IPS-15b (cell line): ENCODE data around the gene AMMECR1.

Experiments
- H3K27me3 ChIP-seq: one replicate; pipeline ENCODE4 v1.6.1; 2013; ENCODE audit warnings: low read length; ENCODE audit not compliant: control insufficient read depth, insufficient read depth
- H3K36me3 ChIP-seq: one replicate; pipeline ENCODE4 v1.6.1; 2013; ENCODE audit warnings: low read length; ENCODE audit not compliant: control insufficient read depth, insufficient read depth
- H3K4me1 ChIP-seq: one replicate; pipeline ENCODE4 v1.6.1; 2013; ENCODE audit warnings: mild to moderate bottlenecking, low read length; ENCODE audit not compliant: control insufficient read depth, insufficient read depth
- H3K4me3 ChIP-seq: one replicate; pipeline ENCODE4 v1.5.1; 2013; ENCODE audit warnings: low read depth, low read length
- H3K9ac ChIP-seq: one replicate; pipeline ENCODE4 v1.6.1; 2013; ENCODE audit warnings: low read depth, mild to moderate bottlenecking, low read length
- H3K9me3 ChIP-seq: one replicate; pipeline ENCODE4 v1.6.1; 2013; ENCODE audit warnings: mild to moderate bottlenecking, low read length; ENCODE audit not compliant: control insufficient read depth, insufficient read depth

Gene AMMECR1

GRCh38 chrX:110222497-110223257 is 95.2 kb downstream of the AMMECR1 start:
- H3K4me3 ChIP-seq = no peak overlapping the region
- H3K9ac ChIP-seq = no peak overlapping the region
- H3K36me3 ChIP-seq = no peaks in the 10 kb centered on the region
- no peaks in the 10 kb centered on the region for H3K4me1 ChIP-seq
- no peaks in the 10 kb centered on the region for H3K27me3 ChIP-seq
- H3K9me3 ChIP-seq = no peaks in the 10 kb centered on the region

DNA sequence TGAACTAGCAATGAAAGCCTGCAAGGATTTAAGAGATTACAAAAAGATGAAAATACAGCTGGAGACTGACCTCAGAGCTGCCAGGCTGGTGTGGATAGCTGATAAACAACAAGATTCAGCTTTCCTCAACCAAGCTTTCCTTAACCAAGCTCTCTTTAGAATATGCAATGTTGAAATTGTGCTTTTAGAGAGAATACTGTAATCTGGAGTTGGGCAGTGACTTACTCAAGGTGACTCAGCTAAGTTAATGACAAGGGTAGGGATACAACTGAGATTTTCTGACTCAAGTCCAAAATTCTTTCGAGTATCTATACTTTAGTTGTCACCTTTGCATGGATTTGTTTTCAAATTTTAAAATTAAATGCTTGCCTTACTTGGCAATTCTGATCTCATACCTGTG is 98.0 kb downstream of the AMMECR1 start:
- Histone ChIP-seq H3K9me3 (no peaks in the 10 kb centered on the region), H3K27me3 (no peaks in the 10 kb centered on the region), H3K9ac (no peak overlapping the region), H3K4me1 (no peaks in the 10 kb centered on the region), H3K4me3 (no peak overlapping the region), H3K36me3 (no peaks in the 10 kb centered on the region)

DNA sequence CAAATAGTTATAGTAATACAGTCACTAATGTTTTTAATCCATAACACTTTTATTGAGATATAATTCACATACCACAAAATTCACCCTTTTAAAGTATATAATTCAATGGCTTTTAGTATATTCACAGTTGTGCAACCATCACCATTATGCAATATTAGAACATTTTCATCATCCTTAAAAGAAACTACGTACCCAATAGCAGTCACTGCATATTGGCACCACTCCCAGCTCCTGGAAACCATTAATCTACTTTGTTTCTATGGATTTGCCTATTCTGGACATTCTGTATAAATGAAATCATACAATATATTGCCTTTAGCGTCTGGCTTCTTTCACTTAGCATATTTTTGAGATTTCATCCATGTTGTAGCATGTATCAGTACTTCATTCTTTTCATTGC is 99.3 kb downstream of the AMMECR1 start:
- Histone ChIP-seq H3K4me3 (no peak overlapping the region), H3K27me3 (no peaks in the 10 kb centered on the region), H3K9ac (no peak overlapping the region), H3K4me1 (no peaks in the 10 kb centered on the region), H3K36me3 (no peaks in the 10 kb centered on the region), H3K9me3 (no peaks in the 10 kb centered on the region)

DNA sequence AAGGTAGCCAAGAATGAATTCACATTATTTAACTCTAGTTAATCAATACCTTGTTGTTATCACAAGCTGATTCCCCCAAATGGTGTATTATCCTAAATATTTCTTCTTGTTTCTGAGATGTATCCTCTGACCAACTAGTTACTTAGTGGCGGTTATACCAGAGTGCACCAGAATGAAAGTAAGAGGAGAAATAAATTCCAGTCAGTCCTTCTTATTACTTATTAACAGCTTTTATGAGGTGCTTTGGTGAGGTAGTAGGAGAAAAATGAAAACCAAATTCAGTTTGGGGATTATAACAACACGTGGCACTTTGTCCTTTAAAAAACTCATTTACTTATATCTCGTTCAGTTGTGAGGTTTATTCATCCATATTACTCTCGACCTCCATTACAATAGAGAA is 101.9 kb downstream of the AMMECR1 start:
- Histone ChIP-seq H3K4me3 (no peak overlapping the region), H3K4me1 (no peaks in the 10 kb centered on the region), H3K27me3 (no peaks in the 10 kb centered on the region), H3K9ac (no peak overlapping the region), H3K36me3 (no peaks in the 10 kb centered on the region), H3K9me3 (no peaks in the 10 kb centered on the region)

- no peaks in the 10 kb centered on the region for H3K27me3 ChIP-seq
- H3K4me3 ChIP-seq = no peak overlapping the region
- H3K9ac ChIP-seq = no peak overlapping the region
- peaks cover 4% of the 10 kb centered on the region for H3K4me1 ChIP-seq
- no peaks in the 10 kb centered on the region for H3K36me3 ChIP-seq
- no peaks in the 10 kb centered on the region for H3K9me3 ChIP-seq
Observed at GRCh38 chrX:110215411-110215810, 102.5 kb downstream of the AMMECR1 start.

DNA sequence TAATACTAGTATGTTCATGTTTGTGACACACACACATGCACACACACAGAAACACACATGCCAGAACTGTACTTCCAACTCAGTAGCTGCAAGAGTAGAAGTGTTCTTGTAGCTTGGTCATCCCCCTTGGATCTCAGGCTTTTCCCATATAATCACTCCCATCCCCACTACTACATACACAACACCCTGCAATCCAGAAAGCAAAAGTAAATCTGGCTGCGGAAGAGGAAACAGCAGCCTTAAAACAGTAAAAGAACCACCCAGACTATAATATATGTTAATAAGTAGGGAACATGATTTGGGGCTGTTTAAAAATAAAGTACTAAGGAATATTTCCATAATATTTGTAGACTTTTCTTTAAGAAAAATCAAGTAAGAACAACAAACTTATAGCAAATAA is 103.2 kb downstream of the AMMECR1 start:
- peaks cover 5% of the 10 kb centered on the region for H3K4me1 ChIP-seq
- H3K4me3 ChIP-seq = no peak overlapping the region
- H3K9me3 ChIP-seq = no peaks in the 10 kb centered on the region

DNA sequence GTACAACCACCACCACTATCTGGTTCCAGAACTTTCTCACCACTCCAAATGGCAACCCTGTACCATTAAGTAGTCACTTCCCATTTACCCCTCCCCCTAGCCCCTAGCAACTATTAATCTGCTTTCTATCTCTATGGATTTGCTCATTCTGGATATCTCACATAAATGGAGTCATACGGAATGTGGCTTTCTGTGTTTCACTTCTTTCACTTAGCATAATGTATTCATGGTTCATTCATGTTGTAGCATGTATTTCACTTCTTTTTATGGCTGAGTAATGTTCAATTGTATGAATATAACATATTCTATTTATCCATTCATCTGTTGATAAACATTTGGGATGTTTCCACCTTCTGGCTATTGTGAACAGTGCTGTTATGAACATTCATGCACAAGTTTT is 104.7 kb downstream of the AMMECR1 start:
- no peaks in the 10 kb centered on the region for H3K27me3 ChIP-seq
- no peak overlapping the region for H3K9ac ChIP-seq
- no peaks in the 10 kb centered on the region for H3K36me3 ChIP-seq
- no peak overlapping the region for H3K4me3 ChIP-seq
- H3K9me3 ChIP-seq = no peaks in the 10 kb centered on the region
- peaks cover 5% of the 10 kb centered on the region for H3K4me1 ChIP-seq

More for the DNA sequence above, 103.2 kb downstream of the AMMECR1 start:
- no peaks in the 10 kb centered on the region for H3K36me3 ChIP-seq
- no peaks in the 10 kb centered on the region for H3K27me3 ChIP-seq
- no peak overlapping the region for H3K9ac ChIP-seq

DNA sequence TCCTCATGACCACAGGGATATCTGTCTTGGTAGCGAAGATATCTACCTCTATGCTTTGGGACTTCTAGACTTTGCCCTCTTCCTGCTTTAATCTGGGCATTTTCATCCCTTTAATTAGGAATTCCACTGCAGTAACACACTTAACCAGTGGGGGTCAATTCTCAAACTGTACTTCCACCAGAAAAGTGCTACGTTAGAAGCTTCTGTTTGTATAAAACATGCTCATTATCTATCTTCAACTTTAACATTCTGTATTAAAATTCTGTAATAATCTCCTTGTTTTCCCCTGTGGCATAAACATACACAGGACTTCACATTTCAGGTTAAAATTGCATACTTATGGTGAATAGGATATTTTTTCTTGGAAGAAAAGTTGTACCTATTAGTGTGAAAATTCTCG is 105.6 kb downstream of the AMMECR1 start:
- Histone ChIP-seq H3K27me3 (no peaks in the 10 kb centered on the region), H3K9ac (no peak overlapping the region), H3K9me3 (no peaks in the 10 kb centered on the region), H3K4me3 (no peak overlapping the region), H3K36me3 (no peaks in the 10 kb centered on the region), H3K4me1 (peaks cover 5% of the 10 kb centered on the region)

- no peaks in the 10 kb centered on the region for H3K36me3 ChIP-seq
- no peak overlapping the region for H3K9ac ChIP-seq
- H3K27me3 ChIP-seq = no peaks in the 10 kb centered on the region
- H3K4me1 ChIP-seq = peaks cover 5% of the 10 kb centered on the region
- no peaks in the 10 kb centered on the region for H3K9me3 ChIP-seq
- H3K4me3 ChIP-seq = no peak overlapping the region
Observed at GRCh38 chrX:110211340-110211739, 106.5 kb downstream of the AMMECR1 start.

DNA sequence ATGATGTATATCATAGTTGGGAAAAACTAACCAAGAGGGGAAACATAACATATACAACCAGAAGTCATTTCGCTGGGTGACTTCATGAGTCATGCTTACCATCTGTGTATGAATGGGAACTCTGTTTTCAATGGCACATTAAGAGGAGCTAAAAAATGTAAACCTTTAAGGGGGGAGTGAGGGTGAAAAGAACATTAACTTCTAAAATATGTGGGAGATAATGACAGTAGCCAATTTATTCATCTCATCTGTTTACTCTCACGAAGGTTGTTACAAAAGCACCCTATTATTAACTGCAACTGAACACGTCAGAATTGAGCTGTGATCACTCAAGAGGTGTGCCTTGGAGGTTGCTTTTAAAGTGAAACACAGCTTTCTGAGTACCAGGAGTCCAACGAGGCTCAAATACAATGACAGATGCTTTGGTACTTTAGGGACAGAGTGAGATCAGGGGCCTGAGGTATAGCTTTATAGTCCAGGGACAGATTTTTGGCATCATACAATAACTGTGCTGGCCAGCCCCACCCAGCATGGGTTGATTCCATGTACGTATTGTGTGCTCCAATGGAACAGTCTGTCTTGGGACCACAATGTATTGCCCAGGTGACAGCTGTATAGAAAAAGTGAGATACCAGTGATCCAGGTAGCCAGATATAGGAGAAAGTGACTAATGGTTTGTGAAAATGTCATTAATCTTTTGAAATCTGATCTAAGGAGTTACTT is 107.3 kb downstream of the AMMECR1 start:
- Histone ChIP-seq H3K4me1 (peaks cover 5% of the 10 kb centered on the region), H3K9me3 (no peaks in the 10 kb centered on the region), H3K4me3 (no peak overlapping the region), H3K27me3 (no peaks in the 10 kb centered on the region), H3K9ac (no peak overlapping the region), H3K36me3 (no peaks in the 10 kb centered on the region)

- H3K4me3 ChIP-seq = no peak overlapping the region
Observed at GRCh38 chrX:110208092-110208491, 109.8 kb downstream of the AMMECR1 start.

DNA sequence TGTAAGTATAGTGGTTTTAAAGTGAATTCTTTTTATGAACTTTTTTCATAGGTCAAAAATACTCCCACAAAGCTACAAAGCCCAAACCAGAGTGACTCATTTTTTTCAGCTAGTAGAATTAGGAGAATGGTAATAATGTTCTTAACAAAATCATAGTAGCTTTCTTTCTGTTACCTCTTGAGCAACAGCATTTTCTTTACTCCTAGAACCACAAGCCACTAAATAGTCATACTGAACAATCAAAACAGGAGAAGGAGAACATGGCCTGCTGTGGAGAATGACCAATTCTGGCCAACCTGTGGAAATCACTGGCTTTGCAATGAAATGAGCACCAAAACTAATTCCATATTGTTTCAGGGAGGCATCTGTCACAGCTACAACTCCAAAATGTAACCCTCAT is 112.9 kb downstream of the AMMECR1 start:
- no peaks in the 10 kb centered on the region for H3K4me1 ChIP-seq
- H3K9me3 ChIP-seq = no peaks in the 10 kb centered on the region
- no peak overlapping the region for H3K9ac ChIP-seq
- H3K36me3 ChIP-seq = no peaks in the 10 kb centered on the region
- no peak overlapping the region for H3K4me3 ChIP-seq
- no peaks in the 10 kb centered on the region for H3K27me3 ChIP-seq

More at GRCh38 chrX:110208092-110208491, 109.8 kb downstream of the AMMECR1 start:
- Histone ChIP-seq H3K36me3 (no peaks in the 10 kb centered on the region), H3K9me3 (no peaks in the 10 kb centered on the region), H3K9ac (no peak overlapping the region), H3K4me1 (peaks cover 5% of the 10 kb centered on the region), H3K27me3 (no peaks in the 10 kb centered on the region)
